Mesenteric fat pad (tissue), 1 donor: Measurements from ENCODE around the gene VSTM2L. TPM values are rescaled to one million over a fixed set of nuclear protein-coding genes. Genes with fewer than 3 reads are reported as not detected.
"Not testable (repeated sequence)": the region's sequence is repeated elsewhere in the genome, so short reads cannot be mapped to it uniquely, and the experiment has no call there.

ENCODE experiments used
- DNase-seq: peaks from one replicate; pipeline ENCODE4 v3.0.0-alpha.2; 2020; ENCODE audit warnings: low spot score
- total RNA-seq: library from RNA; stranded (reverse); fragmentation: NEBNext Ultra II Directional; extraction: Animal tissue kit (Norgen Biotek cat#: 25700); gene quantifications from one replicate; pipeline ENCODE4 v1.2.1, GENCODE V29; 2021
- donor health status: DM: yes; HTN: yes; CAD: no.

The VSTM2L gene
- total RNA-seq, 1 donor from 2014 or later, result 0.93 TPM

DNA sequence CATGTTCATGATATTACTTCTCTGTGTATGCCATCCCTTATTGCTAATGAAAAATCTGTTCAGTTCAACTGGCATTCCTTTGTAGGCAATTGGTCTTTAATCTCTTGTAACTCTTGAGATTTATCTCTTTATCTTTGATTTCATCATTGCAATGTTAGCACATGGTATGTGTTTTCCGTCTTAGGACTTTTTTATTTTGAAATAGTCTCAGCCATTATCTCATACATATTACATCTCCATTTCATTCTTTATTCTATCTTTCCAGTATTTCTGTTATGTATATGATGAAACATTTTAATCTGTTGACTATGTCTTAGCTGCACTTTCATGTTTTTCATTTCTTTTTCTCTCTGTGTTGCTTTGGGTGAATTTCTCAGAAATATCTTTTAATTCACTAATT is 58.1 kb downstream of the VSTM2L start:
- no peak for DNase-seq

GRCh38 chr20:37963483-37963882 is 60.6 kb downstream of the VSTM2L start:
- DNase-seq, result not testable (repeated sequence)

DNA sequence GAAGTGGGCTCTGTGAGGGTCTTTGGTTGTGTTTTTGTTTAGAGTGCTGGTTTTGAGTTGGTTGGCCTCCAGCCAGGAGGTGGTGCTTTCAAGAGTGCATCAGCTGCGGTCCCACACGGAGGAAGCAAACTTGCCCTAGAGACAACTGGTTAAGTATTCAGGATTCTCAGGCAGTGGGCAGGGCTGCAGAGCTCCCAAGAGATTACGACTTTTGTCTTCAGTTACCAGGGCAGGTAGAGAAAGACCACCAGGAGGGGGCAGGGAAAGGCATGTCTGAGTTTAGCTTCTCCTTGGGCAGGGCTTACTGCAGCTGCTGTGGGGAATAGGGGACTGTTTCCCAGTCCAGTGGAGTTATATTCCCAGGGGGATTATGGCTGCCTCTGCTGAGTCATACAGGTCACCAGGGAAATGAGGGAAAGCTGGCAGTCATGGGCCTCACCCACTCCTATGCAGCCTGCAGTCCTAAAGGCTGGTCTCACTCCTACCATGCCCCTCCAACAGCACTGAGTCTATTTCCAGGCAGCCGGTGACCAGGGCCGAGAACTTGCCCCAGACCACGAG is 66.0 kb downstream of the VSTM2L start:
- DNase-seq, result no peak

DNA sequence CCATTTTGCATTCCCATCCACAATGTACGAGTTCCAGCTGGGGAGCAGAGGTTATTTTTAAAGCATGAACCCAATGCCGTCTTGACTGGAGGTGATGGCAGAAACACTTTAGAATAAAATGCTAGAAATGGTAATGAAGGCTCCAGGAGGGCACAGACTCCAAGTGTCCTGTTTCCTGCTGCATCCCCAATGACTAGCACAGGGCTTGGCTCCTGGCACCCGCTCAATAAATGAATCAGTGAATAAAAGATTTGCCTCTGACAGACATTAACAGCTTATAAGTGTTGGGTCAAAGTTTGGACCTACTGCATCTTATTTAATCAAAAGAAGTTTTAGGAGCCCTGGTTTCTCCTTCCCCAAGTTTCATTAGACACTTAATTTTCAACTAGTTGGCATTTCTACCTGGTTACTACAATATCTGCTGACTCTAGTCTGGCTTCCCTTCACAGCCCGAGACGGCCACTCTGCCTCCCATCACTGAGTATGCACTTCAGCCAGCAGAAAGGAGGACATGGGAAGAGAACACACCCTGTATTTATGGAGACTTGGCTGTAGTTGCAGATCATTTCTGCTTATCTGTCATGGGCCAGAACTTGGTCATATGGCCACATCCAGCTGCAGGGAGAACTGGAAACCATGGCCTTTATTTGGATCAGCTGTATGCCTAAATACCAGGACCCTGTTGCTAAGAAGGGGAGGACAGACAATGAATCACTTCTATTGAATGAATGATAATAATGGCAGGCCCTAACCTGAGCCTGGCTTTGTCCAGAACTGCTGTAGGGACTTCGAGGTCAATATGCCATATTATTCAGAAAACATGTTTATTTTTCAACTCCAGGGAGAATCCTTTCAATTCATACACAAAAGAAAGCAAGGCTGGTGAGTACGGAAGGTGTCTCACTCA is 67.3 kb downstream of the VSTM2L start:
- no peak for DNase-seq

GRCh38 chr20:37970856-37971245 is 67.9 kb downstream of the VSTM2L start:
- DNase-seq, result no peak

- DNase-seq, result no peak
These were observed 68.7 kb downstream of the VSTM2L start for GRCh38 chr20:37971561-37972127.

GRCh38 chr20:37972256-37973058 is 69.5 kb downstream of the VSTM2L start:
- DNase-seq, result no peak

- DNase-seq, result no peak
These were observed 70.4 kb downstream of the VSTM2L start for GRCh38 chr20:37973059-37973910.

GRCh38 chr20:37976887-37977286 is 74.0 kb downstream of the VSTM2L start:
- DNase-seq, result no peak

- DNase-seq, result no peak
These were observed 74.4 kb downstream of the VSTM2L start for GRCh38 chr20:37977338-37977737.

DNA sequence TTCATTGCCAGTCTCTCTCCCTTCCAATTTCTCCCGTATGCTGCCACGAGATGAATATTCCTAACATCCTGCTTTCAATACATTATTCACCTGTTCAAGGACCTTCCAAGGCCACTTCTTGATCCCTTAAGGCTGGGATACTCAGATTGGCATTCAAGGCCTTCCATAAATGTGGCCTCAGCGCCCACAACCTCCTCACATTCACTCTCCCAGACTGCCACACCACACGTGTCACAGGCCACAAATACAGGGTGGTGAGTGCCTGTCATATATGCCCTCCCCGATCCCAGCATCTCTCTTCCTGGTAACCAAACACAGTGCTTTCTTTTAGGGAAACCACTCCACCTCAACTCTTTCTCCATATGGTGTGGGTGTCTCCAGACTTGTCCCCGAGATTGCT is 74.9 kb downstream of the VSTM2L start:
- no peak for DNase-seq

- DNase-seq, result no peak
These were observed 76.4 kb downstream of the VSTM2L start for GRCh38 chr20:37979021-37979985.

- no peak for DNase-seq
These were observed 77.5 kb downstream of the VSTM2L start for GRCh38 chr20:37980383-37980782.

DNA sequence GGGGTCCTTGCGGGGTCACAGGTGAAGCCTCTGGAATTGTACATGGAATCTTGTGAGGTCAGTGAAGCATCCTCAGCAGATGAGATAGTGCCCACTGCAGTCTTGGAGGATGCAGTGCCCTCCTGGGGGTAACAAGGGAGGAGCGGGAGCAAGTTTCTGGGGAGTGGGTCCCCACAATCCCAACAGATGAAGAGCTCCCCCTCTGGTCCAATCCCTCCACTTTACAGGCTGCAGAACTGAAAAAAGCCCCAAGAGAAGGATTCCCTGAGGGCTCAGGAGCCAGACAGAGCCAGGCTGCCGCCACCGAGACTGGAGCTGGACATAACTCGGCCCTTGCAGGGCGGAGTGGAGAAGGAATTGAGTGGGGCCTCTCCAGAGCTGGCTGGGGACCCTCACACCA is 77.9 kb downstream of the VSTM2L start:
- DNase-seq, result no peak

DNA sequence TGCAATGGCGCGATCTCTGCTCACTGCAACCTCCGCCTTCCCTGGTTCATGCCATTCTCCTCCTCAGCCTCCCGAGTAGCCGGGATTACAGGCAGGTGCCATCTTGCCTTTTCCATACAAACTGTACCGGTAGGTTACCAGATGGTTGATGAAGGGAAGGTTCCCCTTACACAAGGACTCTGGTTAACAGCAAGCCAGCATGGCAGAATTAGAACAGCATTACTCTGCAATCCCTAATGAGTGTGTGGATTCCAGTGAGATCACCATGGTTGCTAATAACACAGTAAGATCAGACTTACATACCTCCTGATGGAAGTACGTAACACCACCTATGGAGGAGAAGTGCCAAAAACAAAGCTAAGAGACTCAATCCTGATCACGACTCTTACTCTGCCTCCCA is 78.6 kb downstream of the VSTM2L start:
- DNase-seq, result no peak

DNA sequence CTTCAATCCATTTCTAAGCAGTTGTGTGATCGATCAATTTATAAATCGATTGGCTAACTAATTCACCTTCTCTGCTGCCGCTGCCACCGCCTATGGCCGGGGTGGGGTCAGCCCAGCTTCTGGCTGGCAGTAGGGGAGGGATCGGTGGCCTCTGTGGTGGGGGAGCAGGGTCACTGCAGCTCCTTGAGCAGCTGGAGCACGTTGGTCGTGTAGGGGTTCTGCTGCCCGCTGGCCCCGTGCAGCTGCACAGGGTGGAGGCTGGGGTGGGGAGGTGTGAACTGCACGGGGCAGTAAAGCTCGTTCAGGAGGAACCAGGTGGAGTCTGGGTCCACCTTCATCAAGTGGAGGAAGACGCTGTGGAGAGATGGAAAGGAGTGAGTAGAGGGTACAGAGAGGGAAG is 80.4 kb downstream of the VSTM2L start:
- no peak for DNase-seq

DNA sequence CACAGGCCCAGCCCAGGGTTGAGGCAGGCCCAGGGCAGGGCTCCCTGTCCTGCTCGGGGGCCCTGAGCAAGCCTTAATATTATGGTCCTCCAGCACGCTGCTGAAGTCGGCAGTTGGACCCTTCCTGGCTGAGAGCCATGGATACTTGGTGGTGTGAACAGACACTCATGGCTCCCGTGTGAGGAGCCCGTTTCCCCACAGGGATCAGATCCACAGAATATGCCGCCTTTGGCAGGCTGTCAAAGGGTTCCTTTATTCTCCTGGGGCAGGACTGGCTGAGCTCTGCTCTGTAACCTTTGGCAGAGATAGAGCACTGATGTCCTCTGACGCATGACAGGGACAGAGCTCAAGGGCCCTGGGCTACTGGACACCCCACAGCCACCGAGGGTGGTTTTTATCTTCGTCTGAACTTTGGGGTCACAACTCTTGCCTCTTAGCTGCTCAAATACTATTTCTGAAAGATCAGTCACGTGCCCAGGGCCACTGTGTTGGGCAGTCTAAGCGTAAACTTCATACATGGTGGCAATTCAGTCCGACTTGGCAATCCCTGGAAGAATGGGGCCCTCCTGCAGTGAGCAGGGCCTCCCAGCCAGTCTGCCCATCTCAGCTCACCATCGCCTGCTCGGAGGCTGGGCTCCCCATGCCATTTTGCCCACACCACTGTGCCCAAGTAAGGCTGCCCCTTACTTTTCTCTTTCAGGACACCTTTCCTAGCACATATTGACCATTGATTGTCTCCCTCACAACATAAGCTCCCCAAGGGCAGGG is 81.3 kb downstream of the VSTM2L start:
- no peak for DNase-seq

GRCh38 chr20:37986044-37986858 is 83.3 kb downstream of the VSTM2L start:
- DNase-seq, result no peak
